GM19023 (cell line): ENCODE data around the gene SLC44A3.

ENCODE experiments used
- ATAC-seq: cut with Tn5 transposase; IDR thresholded peaks from one replicate; pipeline ENCODE4 v1.9.1; 2021; ENCODE audit warnings: mild to moderate bottlenecking, moderate library complexity; ENCODE audit not compliant: unreplicated experiment

The SLC44A3 gene

GRCh38 chr1:94903280-94904009 is 83.3 kb downstream of the SLC44A3 start:
- no peak for ATAC-seq

GRCh38 chr1:94905207-94905606 is 85.0 kb downstream of the SLC44A3 start:
- ATAC-seq = no peak

DNA sequence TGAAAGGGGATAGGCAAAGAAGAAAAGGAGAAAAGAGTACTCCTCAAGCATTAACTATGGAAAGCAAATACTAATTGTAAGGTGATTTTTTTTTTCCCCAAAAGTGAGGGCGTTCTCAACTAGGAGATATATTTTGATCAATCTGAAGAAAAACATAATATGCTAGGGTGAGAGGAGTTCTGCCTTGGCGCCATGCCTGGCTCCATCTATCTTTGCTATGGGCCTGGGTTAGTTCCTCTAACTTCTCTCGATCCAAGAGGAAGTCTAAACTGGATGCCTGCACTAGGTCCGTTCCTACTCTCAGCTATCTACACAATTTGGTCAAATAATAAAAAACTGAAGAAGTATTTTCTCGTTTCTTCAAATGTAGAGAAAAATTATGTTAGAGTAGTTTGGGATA is 86.2 kb downstream of the SLC44A3 start:
- no peak for ATAC-seq

GRCh38 chr1:94907136-94907535 is 87.0 kb downstream of the SLC44A3 start:
- ATAC-seq = no peak

DNA sequence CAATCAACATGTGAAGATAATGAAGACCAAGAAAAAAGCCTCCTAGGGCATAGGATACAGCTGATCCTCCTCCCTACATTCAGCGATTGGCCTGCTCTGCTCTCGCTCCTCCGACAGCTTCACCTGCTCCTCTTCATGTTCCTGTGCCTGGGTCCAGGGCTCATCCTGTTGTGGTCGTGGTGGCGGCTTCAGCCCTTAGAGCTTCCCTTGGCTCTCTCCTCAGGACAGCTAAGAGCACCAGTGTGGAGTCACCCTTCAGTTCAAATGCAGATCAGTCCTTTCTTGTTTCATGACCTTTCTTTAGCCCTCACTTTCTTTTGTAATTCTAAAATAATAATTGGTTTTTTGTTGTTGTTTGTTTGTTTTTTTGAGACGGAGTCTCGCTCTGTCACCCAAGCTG is 88.0 kb downstream of the SLC44A3 start:
- no peak for ATAC-seq

GRCh38 chr1:94908965-94909364 is 88.8 kb downstream of the SLC44A3 start:
- no peak for ATAC-seq

GRCh38 chr1:94909486-94909885 is 89.3 kb downstream of the SLC44A3 start:
- ATAC-seq = no peak

DNA sequence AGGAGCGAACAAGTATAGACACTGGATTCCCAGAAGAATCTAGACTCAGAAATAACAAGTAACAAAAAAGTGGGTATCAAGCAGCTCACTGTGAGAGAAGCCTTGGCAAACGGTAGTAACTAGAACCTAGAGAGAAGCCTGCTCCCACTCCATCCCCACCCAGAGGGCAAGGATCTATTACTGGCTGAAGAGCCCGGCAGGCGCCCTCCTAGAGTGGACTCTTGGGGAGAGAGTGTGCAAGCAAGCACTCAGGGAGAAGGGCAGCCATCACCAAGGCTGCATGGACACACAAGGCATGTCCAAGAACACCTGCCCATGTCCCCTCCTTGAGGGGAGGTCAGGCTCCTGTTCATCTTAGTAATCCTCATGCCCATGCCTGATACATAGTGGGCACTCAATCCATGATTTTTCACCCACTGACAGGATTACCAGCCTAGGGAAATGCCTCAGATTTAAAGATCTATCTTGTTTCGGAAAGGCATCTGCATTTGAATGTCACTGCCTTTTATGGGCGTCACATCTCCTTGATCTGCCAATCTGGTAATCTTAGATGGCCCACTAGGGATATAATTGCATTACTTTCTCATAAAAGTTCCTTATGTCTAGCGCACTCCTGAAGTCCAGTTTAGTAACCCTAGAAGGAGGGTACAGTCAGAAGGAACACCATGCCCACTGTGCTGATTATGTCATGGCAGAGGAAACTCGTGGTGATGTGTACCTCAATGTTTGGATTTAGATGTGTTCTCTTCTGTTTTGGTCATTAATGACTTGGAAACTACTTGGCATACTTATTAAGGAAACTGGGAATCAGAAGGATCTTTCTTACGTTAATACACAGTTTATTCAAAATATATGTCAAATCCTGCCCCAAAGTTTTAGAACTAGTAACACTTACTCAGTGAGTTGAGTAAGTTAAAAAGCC is 92.4 kb downstream of the SLC44A3 start:
- no peak for ATAC-seq

DNA sequence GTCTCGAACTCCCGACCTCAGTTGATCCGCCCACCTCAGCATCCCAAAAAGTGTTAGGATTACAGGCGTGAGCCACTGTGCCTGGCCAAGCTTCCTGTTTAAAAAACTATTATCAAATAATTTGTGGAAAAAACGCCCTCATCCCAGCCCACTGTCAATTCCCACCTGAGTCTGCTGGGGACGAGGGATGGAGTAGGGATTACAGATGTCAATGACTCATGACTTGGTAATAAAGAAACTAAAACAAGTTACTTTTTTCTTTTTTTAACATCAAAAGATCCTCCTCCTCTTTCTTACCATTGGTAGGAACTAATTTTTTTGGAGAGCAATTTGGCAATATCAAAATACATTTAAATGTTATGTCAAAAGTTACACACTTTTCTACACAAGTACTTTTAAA is 97.1 kb downstream of the SLC44A3 start:
- ATAC-seq = no peak

DNA sequence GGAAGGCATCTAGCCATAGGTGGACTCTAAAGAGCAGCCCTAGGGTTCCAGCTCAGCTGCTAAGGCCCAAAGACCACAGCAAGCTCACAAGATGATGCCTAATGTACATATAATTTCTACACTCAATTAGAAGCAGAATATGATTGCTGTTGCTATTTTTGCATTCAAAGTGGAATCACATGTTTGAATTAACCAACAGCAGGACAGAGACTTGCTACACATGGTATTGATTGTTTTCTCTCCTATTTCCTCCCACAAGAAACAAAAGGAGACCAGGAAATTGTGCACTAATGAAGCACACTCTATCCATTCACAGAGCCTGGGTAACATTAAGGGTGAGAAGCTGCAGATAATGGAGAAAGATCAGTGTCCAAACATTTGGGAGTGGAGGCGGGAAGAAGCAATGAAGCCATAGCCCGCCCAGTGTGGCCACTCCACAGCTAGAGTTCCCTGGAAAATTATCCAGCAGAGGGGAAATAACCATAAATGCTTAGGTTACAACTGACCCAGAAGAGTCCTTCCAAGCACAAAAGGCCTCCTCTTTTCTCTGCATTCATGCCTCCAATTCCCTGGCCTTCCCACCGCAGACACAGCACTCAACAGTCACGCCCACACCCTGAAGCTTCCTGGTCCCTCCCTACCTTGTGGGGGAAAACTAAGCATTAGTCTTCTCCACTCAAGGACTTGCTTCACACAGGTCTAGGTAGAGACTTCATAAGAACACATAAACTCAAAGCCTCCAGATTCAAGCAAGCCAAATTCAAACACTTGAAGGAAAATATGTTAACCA is 99.3 kb downstream of the SLC44A3 start:
- ATAC-seq = no peak

GRCh38 chr1:94920061-94920460 is 99.9 kb downstream of the SLC44A3 start:
- no peak for ATAC-seq

- no peak for ATAC-seq
Measured at GRCh38 chr1:94921977-94922376, 101.8 kb downstream of the SLC44A3 start.

GRCh38 chr1:94922761-94923331 is 102.7 kb downstream of the SLC44A3 start:
- ATAC-seq = no peak

DNA sequence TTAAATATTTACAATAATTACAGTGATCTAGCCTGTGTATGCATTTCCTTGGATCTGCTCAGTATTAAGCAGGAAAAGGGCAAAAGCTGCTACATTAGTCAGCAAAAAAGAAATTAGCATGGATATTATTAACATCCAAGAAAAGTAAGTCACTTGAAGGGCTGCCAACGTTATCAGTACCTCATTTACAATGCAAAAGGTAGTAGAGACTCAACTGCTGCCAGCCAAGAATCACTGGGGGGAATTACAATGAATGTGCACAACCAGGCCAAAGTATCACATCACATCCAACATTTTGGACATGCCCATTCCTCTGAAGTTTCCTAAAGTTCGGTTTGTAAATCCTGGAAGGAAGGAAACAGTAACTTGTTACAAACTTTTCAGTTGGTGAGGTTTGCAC is 104.8 kb downstream of the SLC44A3 start:
- no peak for ATAC-seq

DNA sequence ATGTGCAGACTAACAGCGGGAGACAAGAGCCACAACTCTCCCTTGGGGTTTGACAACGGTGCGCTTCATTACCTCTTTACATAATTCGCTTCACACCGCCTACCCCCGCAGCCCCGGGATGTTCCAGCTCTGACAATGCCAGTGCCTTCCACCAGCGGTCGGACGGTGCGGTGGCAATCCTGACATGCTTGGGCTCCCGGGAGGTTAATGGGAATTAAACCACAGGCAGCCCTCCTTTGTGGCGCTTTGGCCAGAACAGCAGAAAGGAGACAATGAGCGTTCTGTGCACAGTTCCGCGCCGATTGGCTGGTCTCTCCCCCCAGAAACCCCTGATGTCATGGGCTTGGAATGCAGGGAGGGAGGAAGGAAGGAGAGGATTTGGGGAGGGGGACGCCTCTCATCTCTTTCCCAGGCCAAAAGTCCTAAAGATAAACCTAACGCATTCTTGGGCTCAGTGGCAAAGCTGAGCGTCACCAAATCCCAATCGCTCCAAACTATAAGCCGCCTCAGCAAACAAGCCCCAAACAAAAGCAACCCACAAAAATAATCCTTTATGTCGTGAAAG is 105.5 kb downstream of the SLC44A3 start:
- ATAC-seq = no peak

DNA sequence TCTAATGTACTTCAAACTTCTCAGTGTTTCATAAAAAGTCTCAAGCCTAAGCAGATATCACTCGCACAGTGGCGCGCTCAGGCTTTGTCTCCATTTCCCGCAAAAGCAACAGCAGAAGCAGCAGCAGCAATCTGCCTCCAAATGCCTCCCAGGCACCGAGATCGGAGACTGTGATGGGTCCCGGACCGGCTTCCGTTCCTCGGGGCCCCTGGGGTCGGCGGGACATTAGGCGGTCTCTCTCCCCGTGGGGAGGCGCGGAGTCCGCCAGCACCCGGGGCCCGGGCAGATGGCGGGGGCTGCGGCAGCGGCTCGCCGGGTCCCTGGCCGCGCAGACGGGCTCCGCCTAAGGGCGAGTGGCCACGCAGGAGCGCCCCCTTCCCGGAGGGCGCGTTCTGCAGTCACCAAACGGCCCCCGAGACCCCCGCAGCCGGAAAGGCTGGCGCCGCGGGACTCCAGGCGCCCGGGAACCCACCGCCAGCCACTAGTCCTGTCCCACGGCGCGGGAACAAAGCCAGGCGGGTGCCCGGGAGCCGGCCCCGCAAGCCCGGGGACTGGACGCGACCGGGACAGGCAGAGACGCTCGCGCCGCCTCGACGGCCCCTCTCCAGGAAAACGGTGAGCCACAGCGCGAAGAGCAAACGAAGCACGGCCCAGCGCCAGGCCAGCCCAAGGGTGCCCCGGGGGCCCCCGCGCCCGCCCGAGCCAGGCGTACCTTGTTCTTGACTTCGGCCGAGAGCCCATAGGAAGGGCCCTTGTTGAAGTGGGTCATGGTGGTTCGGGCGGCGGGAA is 106.2 kb downstream of the SLC44A3 start:
- peak; percentile 22 for ATAC-seq

- peak; percentile 89 for ATAC-seq
Measured at GRCh38 chr1:94926915-94927404, 106.8 kb downstream of the SLC44A3 start, which contains the start of gene CNN3. CNN3 (minus strand) TSS chr1:94927110; CDS start chr1:94926894, 216 bp downstream.

- peak; percentile 33 for ATAC-seq
Measured at GRCh38 chr1:94927405-94928175, 107.4 kb downstream of the SLC44A3 start.
